GM10266 (cell line): Measurements from ENCODE around the gene MRPS12.
"Not testable (repeated sequence)": the region's sequence is repeated elsewhere in the genome, so short reads cannot be mapped to it uniquely, and the experiment has no call there.

Source experiments
- DNase-seq: peaks from one replicate; pipeline ENCODE4 v3.0.0; 2012; ENCODE audit errors: extremely low spot score
- TF ChIP-seq, protein P1 (sequence below): IDR thresholded peaks from 2 replicates; pipeline ENCODE4 v1.5.1; 2012; ENCODE audit warnings: mild to moderate bottlenecking, low read depth; ENCODE audit not compliant: control insufficient read depth, insufficient read depth; ENCODE audit errors: missing control alignments

MRPS12 gene

DNA sequence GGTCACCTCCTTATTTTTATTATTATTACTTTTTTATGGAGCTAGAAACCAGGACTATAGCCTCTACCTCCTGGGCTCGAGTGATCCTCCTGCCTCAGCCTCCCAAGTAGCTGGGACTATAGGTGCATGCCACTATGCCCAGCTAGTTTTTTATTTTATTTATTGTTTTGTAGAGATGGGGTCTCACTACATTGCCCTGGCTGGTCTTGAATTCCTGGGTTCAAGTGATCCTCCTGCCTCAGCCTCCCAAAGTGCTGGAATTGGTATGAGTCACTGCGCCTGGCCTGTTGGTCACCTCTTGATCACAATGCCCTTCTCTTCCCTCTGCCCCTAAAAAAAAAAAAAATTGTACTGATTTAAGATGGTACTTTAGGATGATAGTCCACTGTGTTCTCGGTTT is 20.4 kb downstream of the MRPS12 start:
- TF ChIP-seq, protein P1, sequence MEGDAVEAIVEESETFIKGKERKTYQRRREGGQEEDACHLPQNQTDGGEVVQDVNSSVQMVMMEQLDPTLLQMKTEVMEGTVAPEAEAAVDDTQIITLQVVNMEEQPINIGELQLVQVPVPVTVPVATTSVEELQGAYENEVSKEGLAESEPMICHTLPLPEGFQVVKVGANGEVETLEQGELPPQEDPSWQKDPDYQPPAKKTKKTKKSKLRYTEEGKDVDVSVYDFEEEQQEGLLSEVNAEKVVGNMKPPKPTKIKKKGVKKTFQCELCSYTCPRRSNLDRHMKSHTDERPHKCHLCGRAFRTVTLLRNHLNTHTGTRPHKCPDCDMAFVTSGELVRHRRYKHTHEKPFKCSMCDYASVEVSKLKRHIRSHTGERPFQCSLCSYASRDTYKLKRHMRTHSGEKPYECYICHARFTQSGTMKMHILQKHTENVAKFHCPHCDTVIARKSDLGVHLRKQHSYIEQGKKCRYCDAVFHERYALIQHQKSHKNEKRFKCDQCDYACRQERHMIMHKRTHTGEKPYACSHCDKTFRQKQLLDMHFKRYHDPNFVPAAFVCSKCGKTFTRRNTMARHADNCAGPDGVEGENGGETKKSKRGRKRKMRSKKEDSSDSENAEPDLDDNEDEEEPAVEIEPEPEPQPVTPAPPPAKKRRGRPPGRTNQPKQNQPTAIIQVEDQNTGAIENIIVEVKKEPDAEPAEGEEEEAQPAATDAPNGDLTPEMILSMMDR, result no peak
- no peak for DNase-seq

DNA sequence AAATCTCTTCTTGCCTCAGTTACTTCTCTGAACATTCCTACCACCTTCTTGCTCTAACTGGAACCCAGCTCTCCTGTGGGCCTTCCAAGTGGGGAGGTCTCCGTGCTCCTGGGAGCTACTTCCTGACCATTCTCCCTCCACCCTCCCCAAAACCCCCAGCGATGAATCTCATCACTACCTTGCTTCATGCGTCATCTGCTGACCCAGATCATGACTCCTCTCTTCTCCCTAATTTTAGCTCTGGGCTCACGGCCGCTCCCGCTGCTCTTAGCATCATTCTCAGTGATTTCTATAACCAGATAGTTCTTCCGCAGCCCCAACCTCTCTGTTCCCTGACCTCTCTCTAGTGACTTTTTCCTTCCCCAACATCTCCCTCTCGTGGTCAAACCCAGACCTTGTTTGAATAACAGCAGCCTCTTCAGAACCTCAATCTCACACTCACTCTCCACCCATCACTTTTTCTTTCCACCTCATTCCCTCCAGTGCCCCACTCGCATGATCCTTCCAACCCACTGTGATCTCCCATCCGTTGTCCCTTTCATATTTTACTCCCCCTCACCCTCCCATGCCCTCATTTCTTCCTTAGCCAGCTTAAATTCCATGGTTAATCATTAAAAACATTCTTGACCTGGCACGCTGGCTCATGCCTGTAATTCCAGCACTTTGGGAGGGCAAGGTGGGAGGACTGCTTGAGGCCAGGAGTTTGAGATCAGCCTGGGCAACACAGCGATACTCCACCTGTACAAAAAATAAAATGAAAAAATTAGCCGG is 21.8 kb downstream of the MRPS12 start:
- peak; percentile 71 for DNase-seq

DNA sequence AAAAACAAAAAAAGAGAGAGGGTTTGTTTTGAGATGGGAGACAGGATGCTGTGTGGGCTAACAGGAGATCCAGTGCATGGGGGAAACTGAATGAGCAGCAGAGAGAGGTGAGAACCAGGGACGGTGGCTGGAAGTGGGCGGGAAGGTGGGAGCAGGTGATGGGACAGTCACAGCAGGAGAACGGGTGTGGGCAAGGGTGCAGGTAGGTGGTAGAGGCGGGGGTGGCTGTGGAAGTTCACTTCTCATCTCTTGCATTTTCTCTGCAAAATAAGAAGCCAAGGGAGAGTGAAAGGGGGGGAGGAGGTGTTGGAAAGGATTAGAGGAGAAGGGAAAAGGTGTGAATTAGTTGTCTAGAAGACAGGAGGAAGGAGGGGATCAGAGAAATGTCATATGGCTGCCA is 22.9 kb downstream of the MRPS12 start:
- DNase-seq, result peak; percentile 12
- TF ChIP-seq, protein P1, result no peak

More for the DNA sequence above, 21.8 kb downstream of the MRPS12 start:
- TF ChIP-seq, protein P1, result peak; percentile 68

DNA sequence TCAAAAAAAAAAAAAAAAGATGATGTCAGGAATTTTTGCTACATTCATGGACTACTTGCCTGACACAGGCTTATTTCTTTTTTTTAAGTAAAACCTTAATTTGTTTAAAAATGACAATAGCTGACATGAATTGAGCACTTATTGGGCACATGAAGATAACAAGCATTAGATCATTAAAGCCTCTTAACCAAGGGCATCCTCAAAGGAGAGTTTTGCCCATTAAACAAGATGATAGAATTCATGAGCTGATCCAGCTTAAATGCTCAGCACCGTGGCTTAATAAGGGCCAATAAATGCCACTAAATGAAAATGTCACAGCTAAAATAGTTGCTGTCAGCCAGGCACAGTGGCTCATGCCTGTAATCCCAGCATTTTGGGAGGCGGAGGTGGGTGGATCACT is 25.5 kb downstream of the MRPS12 start:
- TF ChIP-seq, protein P1, result no peak
- DNase-seq, result no peak

DNA sequence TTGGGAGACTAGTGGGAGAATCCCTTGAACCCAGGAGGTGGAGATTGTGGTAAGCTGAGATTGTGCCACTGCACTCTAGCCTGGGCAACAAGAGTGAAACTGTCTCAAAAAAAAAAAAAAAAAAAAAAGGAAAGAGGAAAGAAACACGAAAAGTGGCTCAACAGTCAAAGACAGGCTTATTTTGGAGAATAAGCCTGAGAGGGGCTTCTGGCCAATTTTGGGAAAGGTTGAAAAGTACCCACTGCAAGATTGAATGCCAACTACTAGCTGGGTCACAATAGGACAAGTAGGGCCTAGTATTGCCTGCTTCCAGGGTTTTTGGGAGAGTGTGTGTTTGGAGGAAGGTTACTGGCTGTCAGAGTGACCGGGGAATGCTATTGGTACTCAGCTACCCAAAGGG is 27.6 kb downstream of the MRPS12 start:
- no peak for DNase-seq
- TF ChIP-seq, protein P1, result no peak

DNA sequence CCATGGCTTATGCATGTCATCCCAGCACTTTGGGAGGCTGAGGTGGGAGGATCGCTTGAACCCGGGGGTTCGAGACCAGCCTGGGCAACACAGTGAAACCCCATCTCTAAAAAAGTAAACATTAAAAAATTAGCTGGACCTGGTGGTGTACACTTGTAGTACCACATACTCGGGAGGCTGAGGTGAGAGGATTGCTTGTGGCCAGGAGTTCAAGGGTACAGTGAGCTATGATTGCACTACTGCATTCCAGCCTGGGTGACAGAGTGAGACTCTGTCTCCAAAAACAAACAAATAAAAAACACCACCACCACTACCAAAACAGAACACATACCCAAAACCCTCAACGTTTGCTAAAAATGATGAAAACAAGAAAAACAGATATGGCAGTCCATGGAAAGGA is 28.9 kb downstream of the MRPS12 start:
- DNase-seq, result no peak
- TF ChIP-seq, protein P1, result no peak

DNA sequence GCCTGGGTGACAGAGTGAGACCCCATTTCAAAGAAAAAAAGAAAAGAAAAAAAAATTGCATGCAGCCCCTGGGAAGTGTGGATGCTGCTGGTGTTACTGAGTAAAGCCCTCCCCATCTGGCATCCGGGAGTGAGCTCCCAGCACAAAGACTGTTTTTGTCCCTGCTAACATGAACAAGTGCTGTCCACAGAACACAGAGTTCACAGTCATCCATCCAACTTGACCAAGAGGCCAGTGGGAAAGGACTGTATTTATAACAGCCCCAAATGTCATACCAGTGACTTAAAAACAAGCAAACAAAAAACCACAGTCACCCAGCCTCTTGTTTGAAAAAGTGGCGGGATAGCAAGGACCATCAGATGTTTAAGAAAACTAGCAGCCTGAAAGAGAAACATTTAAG is 34.0 kb downstream of the MRPS12 start:
- DNase-seq, result no peak
- TF ChIP-seq, protein P1, result no peak

DNA sequence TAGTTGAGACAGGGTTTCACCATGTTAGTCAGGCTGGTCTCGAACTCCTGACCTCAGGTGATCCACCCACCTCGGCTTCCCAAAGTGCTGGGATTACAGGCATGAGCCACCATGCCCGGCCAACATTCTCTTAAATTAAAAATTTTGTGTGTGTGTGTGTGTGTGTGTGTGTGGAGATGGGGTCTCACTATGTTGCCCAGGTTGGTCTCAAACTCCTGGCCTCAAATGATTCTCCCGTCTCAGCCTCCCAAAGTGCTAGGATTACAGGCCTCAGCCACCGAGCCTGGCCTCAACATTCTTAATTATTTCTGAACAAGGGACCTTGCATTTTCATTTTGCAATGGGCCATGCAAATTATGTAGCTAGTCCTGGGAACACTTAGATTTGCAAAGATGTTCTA is 35.4 kb downstream of the MRPS12 start:
- DNase-seq, result not testable (repeated sequence)
